GM18505 (cell line): Measurements from ENCODE around the gene TNIK.

Experiments
- ATAC-seq: cut with Tn5 transposase; IDR thresholded peaks from one replicate; pipeline ENCODE4 v1.9.1; 2021; ENCODE audit not compliant: unreplicated experiment
- POLR2A ChIP-seq: IDR thresholded peaks from 4 replicates; pipeline ENCODE4 v1.6.1; 2011; ENCODE audit warnings: borderline replicate concordance; ENCODE audit not compliant: insufficient read depth, insufficient read length; ENCODE audit errors: extremely low read depth

The TNIK gene

GRCh38 chr3:171266034-171266739, 194.0 kb downstream of the TNIK start:
- no peak for TF ChIP-seq POLR2A
- no peak for ATAC-seq

GRCh38 chr3:171264758-171265157, 195.4 kb downstream of the TNIK start:
- ATAC-seq: no peak
- TF ChIP-seq POLR2A: no peak

- no peak for ATAC-seq
- TF ChIP-seq POLR2A: no peak
Observed at GRCh38 chr3:171262431-171262830, 197.8 kb downstream of the TNIK start.

- TF ChIP-seq POLR2A: no peak
- ATAC-seq: no peak
Observed at GRCh38 chr3:171261487-171261886, 198.7 kb downstream of the TNIK start.

GRCh38 chr3:171260899-171261298, 199.3 kb downstream of the TNIK start:
- ATAC-seq: no peak
- no peak for TF ChIP-seq POLR2A

GRCh38 chr3:171260466-171260865, 199.7 kb downstream of the TNIK start:
- no peak for TF ChIP-seq POLR2A
- ATAC-seq: no peak

- no peak for ATAC-seq
- no peak for TF ChIP-seq POLR2A
Observed at GRCh38 chr3:171258316-171258715, 201.9 kb downstream of the TNIK start.

GRCh38 chr3:171257251-171258203, 202.7 kb downstream of the TNIK start:
- peak; percentile 36 for ATAC-seq
- TF ChIP-seq POLR2A: peak; percentile 54

GRCh38 chr3:171256445-171257250, 203.6 kb downstream of the TNIK start:
- TF ChIP-seq POLR2A: no peak
- ATAC-seq: no peak

GRCh38 chr3:171255236-171255806, 204.9 kb downstream of the TNIK start:
- ATAC-seq: peak; percentile 50
- TF ChIP-seq POLR2A: peak; percentile 6

GRCh38 chr3:171254315-171254714, 205.9 kb downstream of the TNIK start:
- TF ChIP-seq POLR2A: no peak
- no peak for ATAC-seq

- ATAC-seq: no peak
- TF ChIP-seq POLR2A: no peak
Observed at GRCh38 chr3:171251835-171252234, 208.4 kb downstream of the TNIK start.

- ATAC-seq: no peak
- no peak for TF ChIP-seq POLR2A
Observed at GRCh38 chr3:171250444-171250843, 209.8 kb downstream of the TNIK start.
